Cardiac muscle cell (in vitro differentiated cells and primary cell): ENCODE results near the gene RBBP6. TPM values are rescaled to one million over a fixed set of nuclear protein-coding genes. Genes with fewer than 3 reads are reported as not detected.
"Not testable (repeated sequence)": the region's sequence is repeated elsewhere in the genome, so short reads cannot be mapped to it uniquely, and the experiment has no call there.

Experiments
- DNase-seq, 2 donors: peaks; one replicate each; pipeline versions ENCODE4 v3.0.0 to v3.0.0-alpha.2; 2010 to 2017; ENCODE audit warnings: low read depth in 1 of 2, low spot score in 1 of 2
- H3K27ac ChIP-seq: fragments of 200-600 bp; sonication (generic); 2 replicates; pipeline ENCODE4 v1.5.1; 2016
- H3K27me3 ChIP-seq: fragments of 200-600 bp; sonication (generic); 2 replicates; pipeline ENCODE4 v1.6.0; 2016; ENCODE audit warnings: control low read depth
- H3K36me3 ChIP-seq: fragments of 200-600 bp; sonication (generic); 2 replicates; pipeline ENCODE4 v1.5.1; 2016; ENCODE audit warnings: control low read depth
- H3K4me1 ChIP-seq: fragments of 200-600 bp; sonication (generic); 2 replicates; pipeline ENCODE4 v1.8.1; 2017; ENCODE audit warnings: low read depth, mild to moderate bottlenecking, mixed run types
- H3K4me3 ChIP-seq: fragments of 200-600 bp; sonication (generic); 2 replicates; pipeline ENCODE4 v1.5.1; 2016; ENCODE audit warnings: mild to moderate bottlenecking
- H3K9me3 ChIP-seq: fragments of 200-600 bp; sonication (generic); 2 replicates; pipeline ENCODE4 v1.5.1; 2017; ENCODE audit warnings: low read depth, mild to moderate bottlenecking, control low read depth
- polyA plus RNA-seq: library from polyadenylated mRNA; unstranded; fragments of >200 nt; fragmentation: Nextera tagmentation; extraction: Ambion mirVana; gene quantifications from 2 replicates; pipeline ENCODE4 v1.2.1, GENCODE V29; 2016
- total RNA-seq: library from RNA; depleted of rRNA; stranded (reverse); fragments of >200 nt; gene quantifications from 2 replicates; pipeline ENCODE4 v1.2.3, GENCODE V29; 2016
- TF ChIP-seq, protein P1 (sequence below): IDR thresholded peaks from 2 replicates; pipeline ENCODE4 v1.5.1; 2012; ENCODE audit warnings: low read depth, mild to moderate bottlenecking, low read length

Gene RBBP6
- total and polyA plus RNA-seq, 2 experiments from 2014 or later, result 82.5 to 145 TPM

DNA sequence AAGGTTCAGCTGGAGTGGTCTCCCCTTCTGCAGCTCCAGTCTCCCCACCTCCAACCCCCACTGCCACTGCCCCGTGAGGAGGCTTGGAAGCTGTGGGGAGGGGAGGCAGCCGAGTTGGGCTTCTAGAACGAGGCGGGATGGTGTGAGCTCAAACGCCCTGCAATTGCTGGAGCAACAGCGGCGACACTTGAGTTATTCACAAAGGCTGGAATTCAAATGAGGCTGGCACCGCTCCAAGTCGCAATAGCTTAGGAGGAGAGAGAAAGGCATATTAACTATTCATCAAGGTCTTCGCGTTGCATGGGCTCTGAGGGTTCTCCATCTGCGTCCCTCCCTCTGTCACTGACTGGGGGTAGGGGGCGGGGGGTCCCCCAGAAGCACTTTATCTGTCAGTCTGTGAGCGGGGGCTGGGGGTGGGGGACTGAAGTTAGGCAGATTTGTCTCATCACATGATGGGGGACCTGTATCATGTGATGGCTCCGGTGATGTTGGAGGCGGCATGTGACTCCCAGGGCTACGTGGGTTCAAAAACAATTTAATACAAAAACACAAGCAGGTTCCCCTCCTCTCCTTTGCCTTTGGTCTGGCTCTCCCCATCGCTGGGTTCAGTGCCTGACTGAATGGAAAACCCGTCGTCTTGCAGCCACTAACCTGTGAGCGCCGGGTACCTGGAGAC lies 70.5 kb downstream of the RBBP6 start:
- TF ChIP-seq, protein P1, sequence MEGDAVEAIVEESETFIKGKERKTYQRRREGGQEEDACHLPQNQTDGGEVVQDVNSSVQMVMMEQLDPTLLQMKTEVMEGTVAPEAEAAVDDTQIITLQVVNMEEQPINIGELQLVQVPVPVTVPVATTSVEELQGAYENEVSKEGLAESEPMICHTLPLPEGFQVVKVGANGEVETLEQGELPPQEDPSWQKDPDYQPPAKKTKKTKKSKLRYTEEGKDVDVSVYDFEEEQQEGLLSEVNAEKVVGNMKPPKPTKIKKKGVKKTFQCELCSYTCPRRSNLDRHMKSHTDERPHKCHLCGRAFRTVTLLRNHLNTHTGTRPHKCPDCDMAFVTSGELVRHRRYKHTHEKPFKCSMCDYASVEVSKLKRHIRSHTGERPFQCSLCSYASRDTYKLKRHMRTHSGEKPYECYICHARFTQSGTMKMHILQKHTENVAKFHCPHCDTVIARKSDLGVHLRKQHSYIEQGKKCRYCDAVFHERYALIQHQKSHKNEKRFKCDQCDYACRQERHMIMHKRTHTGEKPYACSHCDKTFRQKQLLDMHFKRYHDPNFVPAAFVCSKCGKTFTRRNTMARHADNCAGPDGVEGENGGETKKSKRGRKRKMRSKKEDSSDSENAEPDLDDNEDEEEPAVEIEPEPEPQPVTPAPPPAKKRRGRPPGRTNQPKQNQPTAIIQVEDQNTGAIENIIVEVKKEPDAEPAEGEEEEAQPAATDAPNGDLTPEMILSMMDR, result no peak
- peaks cover 37% of the 10 kb centered on the region for H3K27me3 ChIP-seq
- H3K4me3 ChIP-seq, result peak overlapping the region; percentile 28
- peak; percentile 81 to 83 for DNase-seq
- no peaks in the 10 kb centered on the region for H3K9me3 ChIP-seq
- H3K4me1 ChIP-seq, result peaks cover 5% of the 10 kb centered on the region
- no peaks in the 10 kb centered on the region for H3K36me3 ChIP-seq
- H3K27ac ChIP-seq, result no peak overlapping the region

DNA sequence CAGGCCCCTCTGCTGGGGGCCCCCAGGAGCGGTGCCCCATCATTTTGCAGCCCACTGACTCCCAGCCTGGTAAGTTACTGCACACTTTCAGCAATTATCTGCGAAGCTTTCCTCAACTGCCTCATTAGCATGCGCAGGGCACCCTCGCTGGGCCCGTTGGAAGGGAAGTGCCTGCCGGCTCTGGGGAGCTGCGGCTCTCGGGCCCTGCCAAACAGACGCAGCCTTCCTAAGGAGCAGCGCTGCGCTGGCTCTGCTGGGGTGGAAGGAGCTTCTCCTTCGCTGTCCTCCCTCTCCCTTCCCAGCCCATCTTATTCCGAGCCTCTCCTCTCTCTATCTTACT lies 71.0 kb downstream of the RBBP6 start:
- DNase-seq, result peak; percentile 44 to 71
- no peak overlapping the region for H3K27ac ChIP-seq

DNA sequence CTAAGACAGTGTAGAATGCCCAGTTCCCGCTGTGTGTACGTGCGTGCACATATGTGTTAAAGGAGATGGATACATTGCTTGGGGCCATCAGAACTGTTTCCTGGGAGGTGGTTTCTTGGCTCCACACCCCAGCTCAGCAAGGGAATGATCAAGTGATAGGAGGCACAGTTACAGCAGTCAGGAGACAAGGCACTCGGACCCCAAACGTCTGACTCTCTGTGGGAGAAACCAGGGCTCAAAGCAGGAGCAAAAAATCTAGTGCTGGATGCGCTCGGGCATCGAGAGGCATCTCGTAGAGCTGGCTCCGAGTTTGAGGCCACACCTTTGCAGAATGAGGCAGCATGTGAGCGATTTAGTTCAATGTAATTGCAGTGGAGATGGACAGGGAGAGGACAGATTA lies 71.9 kb downstream of the RBBP6 start:
- no peak for DNase-seq
- Histone ChIP-seq H3K9me3 (no peaks in the 10 kb centered on the region), H3K4me3 (no peak overlapping the region), H3K36me3 (no peaks in the 10 kb centered on the region), H3K27ac (no peak overlapping the region), H3K27me3 (peaks cover 29% of the 10 kb centered on the region), H3K4me1 (peaks cover 5% of the 10 kb centered on the region)
- TF ChIP-seq, protein P1, result no peak

More for the DNA sequence above, 71.0 kb downstream of the RBBP6 start:
- peaks cover 37% of the 10 kb centered on the region for H3K27me3 ChIP-seq
- TF ChIP-seq, protein P1, result no peak
- peaks cover 5% of the 10 kb centered on the region for H3K4me1 ChIP-seq
- H3K9me3 ChIP-seq, result no peaks in the 10 kb centered on the region
- no peaks in the 10 kb centered on the region for H3K36me3 ChIP-seq
- H3K4me3 ChIP-seq, result peak overlapping the region; percentile 28

DNA sequence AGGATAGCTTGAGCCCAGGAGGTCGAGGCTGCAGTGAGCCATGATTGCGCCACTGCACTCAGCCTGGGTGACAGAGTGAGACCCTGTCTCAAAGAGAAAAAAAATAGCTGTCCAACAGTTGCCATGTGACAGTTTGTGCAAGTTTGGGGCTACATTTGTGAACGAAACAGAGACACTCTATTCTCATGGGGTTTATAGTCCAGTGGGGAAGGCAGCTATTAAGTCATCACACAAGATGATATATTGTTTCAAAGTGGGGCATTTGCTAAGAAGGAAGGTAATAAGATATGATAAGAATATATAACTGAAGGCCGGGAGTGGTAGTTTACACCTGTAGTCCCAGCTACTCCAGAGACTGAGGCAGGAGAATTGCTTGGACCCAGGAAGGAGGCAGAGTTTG lies 73.3 kb downstream of the RBBP6 start:
- no peak overlapping the region for H3K4me3 ChIP-seq
- no peaks in the 10 kb centered on the region for H3K36me3 ChIP-seq
- no peak for DNase-seq
- no peaks in the 10 kb centered on the region for H3K9me3 ChIP-seq
- peaks cover 24% of the 10 kb centered on the region for H3K27me3 ChIP-seq
- no peak overlapping the region for H3K27ac ChIP-seq
- TF ChIP-seq, protein P1, result no peak
- H3K4me1 ChIP-seq, result peaks cover 5% of the 10 kb centered on the region

DNA sequence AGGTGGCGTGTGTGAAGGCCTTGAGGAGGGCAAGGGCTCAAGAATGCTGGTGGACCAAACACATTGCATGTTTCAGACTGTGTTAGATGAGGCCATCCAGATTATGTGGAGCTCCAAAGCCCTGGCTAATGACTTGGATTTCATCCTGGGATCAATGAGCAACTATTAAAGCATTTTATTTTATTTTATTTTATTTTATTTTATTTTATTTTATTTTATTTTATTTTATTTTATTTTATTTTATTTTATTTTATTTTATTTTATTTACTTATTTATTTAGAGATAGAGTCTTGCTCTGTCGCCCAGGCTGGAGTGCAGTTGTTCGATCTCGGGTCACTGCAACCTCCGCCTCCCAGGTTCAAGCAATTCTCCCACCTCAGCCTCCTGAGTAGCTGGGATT lies 73.9 kb downstream of the RBBP6 start:
- not testable (repeated sequence) for DNase-seq, H3K4me3 ChIP-seq, H3K36me3 ChIP-seq, H3K27ac ChIP-seq, H3K9me3 ChIP-seq, H3K4me1 ChIP-seq
- peaks cover 22% of the 10 kb centered on the region for H3K27me3 ChIP-seq

DNA sequence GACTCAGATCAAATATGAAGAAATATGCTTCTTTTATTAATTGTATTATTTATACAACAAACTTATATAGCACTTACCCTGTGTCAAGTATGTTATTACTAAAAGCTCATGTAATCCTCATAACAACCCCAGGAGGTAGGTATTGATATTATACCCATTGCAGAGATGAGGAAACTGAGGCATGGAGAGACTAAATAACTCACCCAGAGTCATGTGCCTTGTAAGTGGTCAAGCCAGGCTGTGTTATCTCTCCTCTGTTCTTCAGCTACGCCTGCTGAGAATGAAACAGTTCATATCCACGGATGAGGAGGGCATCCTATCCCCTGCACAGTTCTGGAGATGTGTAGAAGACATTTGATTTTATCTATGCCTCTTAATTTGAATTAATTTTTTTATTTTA lies 78.1 kb downstream of the RBBP6 start:
- H3K4me1 ChIP-seq, result no peaks in the 10 kb centered on the region
- DNase-seq, result no peak
- TF ChIP-seq, protein P1, result no peak
- no peaks in the 10 kb centered on the region for H3K9me3 ChIP-seq
- no peak overlapping the region for H3K4me3 ChIP-seq
- no peak overlapping the region for H3K27ac ChIP-seq
- no peaks in the 10 kb centered on the region for H3K27me3 ChIP-seq
- no peaks in the 10 kb centered on the region for H3K36me3 ChIP-seq

Other genes with a start within 250 kb of the RBBP6 start
- 20.2 and 33.1 TPM in 2 replicates for gene TNRC6A, start 190.1 kb downstream of the RBBP6 start, total RNA-seq
- 24.5 and 33.7 TPM in 2 replicates for gene TNRC6A, start 190.1 kb downstream of the RBBP6 start, polyA plus RNA-seq